SK-N-SH treated with all-trans-retinoic acid at 6 μM for 48 hours (cell line): Measurements from ENCODE around the gene ARSB.
A peak's percentile ranks its signal among the peaks of the same experiment; 100 is the strongest.

Source experiments
- ATAC-seq: fragments of 200-7000 bp; cut with Tn5 transposase; 3 replicates; pipeline ENCODE4 v1.9.1; 2020; ENCODE audit warnings: mild to moderate bottlenecking, moderate library complexity
- ARNTL ChIP-seq: fragments of 450-650 bp; formaldehyde crosslinking; IDR thresholded peaks from 2 replicates; pipeline ENCODE4 v1.5.0; 2020; ENCODE audit warnings: low read depth, mild to moderate bottlenecking, moderate library complexity, borderline replicate concordance
- BACH2 ChIP-seq: fragments of 250-450 bp; sonication (Bioruptor Pico); IDR thresholded peaks from 2 replicates; pipeline ENCODE4 v1.9.0; 2021; ENCODE audit warnings: mild to moderate bottlenecking, borderline replicate concordance
- ESRRG ChIP-seq: fragments of 250-450 bp; sonication (Bioruptor Pico); IDR thresholded peaks from 2 replicates; pipeline ENCODE4 v1.6.1; 2021; ENCODE audit warnings: mild to moderate bottlenecking
- GLIS3 ChIP-seq: fragments of 250-450 bp; sonication (Bioruptor Pico); IDR thresholded peaks from 2 replicates; pipeline ENCODE4 v1.5.0; 2020; ENCODE audit warnings: mild to moderate bottlenecking, moderate library complexity
- ISL1 ChIP-seq: fragments of 250-450 bp; sonication (Bioruptor Pico); IDR thresholded peaks from 2 replicates; pipeline ENCODE4 v2.1.2; 2022; ENCODE audit warnings: mild to moderate bottlenecking, moderate library complexity
- OSR1 ChIP-seq: fragments of 250-450 bp; sonication (Bioruptor Pico); IDR thresholded peaks from 2 replicates; pipeline ENCODE4 v1.8.0; 2022; ENCODE audit warnings: moderate library complexity, mild to moderate bottlenecking, inconsistent platforms
- PPARA ChIP-seq: fragments of 250-450 bp; sonication (Bioruptor Pico); IDR thresholded peaks from 2 replicates; pipeline ENCODE4 v1.5.0; 2020; ENCODE audit warnings: mild to moderate bottlenecking, borderline replicate concordance
- RARB ChIP-seq: fragments of 250-450 bp; sonication (Bioruptor Pico); IDR thresholded peaks from 2 replicates; pipeline ENCODE4 v1.8.0; 2021; ENCODE audit warnings: mild to moderate bottlenecking, moderate library complexity
- SNAI2 ChIP-seq: fragments of 250-450 bp; sonication (Bioruptor Pico); IDR thresholded peaks from 2 replicates; pipeline ENCODE4 v1.5.0; 2020; ENCODE audit warnings: mild to moderate bottlenecking, moderate library complexity
- TCF4 ChIP-seq: fragments of 250-450 bp; sonication (Bioruptor Pico); IDR thresholded peaks from 2 replicates; pipeline ENCODE4 v1.8.0; 2021; ENCODE audit warnings: mild to moderate bottlenecking, moderate library complexity, borderline replicate concordance
- TOX ChIP-seq: fragments of 250-450 bp; sonication (Bioruptor Pico); IDR thresholded peaks from 2 replicates; pipeline ENCODE4 v1.8.0; 2021; ENCODE audit warnings: mild to moderate bottlenecking, moderate library complexity, borderline replicate concordance
- ZC3H10 ChIP-seq: fragments of 250-450 bp; sonication (Bioruptor Pico); IDR thresholded peaks from 2 replicates; pipeline ENCODE4 v1.5.1; 2021; ENCODE audit warnings: mild to moderate bottlenecking, moderate library complexity
- ZFP3 ChIP-seq: fragments of 250-450 bp; sonication (Bioruptor Pico); IDR thresholded peaks from 2 replicates; pipeline ENCODE4 v1.5.0; 2020; ENCODE audit warnings: mild to moderate bottlenecking, moderate library complexity
- ZFP30 ChIP-seq: fragments of 450-650 bp; formaldehyde crosslinking; IDR thresholded peaks from 2 replicates; pipeline ENCODE4 v1.5.0; 2022; ENCODE audit warnings: mild to moderate bottlenecking, moderate library complexity
- ZNF565 ChIP-seq: fragments of 450-650 bp; formaldehyde crosslinking; conservative IDR thresholded peaks from 2 replicates; pipeline ENCODE4 v1.5.0; 2020; ENCODE audit warnings: low read depth, mild to moderate bottlenecking, moderate library complexity
- ZNF70 ChIP-seq: fragments of 450-650 bp; formaldehyde crosslinking; IDR thresholded peaks from 2 replicates; pipeline ENCODE4 v1.5.0; 2020; ENCODE audit warnings: mild to moderate bottlenecking, moderate library complexity
- ZNF8 ChIP-seq: fragments of 450-650 bp; formaldehyde crosslinking; IDR thresholded peaks from 2 replicates; pipeline ENCODE4 v1.5.0; 2020; ENCODE audit warnings: mild to moderate bottlenecking, moderate library complexity
- TF ChIP-seq, protein P1 (sequence below): fragments of 250-450 bp; sonication (Bioruptor Pico); IDR thresholded peaks from 2 replicates; pipeline ENCODE4 v1.5.1; 2020; ENCODE audit warnings: low read depth, mild to moderate bottlenecking, moderate library complexity
- TF ChIP-seq, protein P2 (sequence below): fragments of 250-450 bp; sonication (Bioruptor Pico); IDR thresholded peaks from 2 replicates; pipeline ENCODE4 v1.8.0; 2021; ENCODE audit warnings: low read depth, mild to moderate bottlenecking, moderate library complexity, borderline replicate concordance
- TF ChIP-seq, protein P3 (sequence below): fragments of 250-450 bp; sonication (Bioruptor Pico); IDR thresholded peaks from 2 replicates; pipeline ENCODE4 v1.8.0; 2020; ENCODE audit warnings: mild to moderate bottlenecking, moderate library complexity, borderline replicate concordance
- TF ChIP-seq, protein P4 (sequence below): fragments of 250-450 bp; sonication (Bioruptor Pico); IDR thresholded peaks from 2 replicates; pipeline ENCODE4 v1.5.0; 2020; ENCODE audit warnings: mild to moderate bottlenecking, moderate library complexity
- TF ChIP-seq, protein P5 (sequence below): fragments of 250-450 bp; sonication (Bioruptor Pico); IDR thresholded peaks from 2 replicates; pipeline ENCODE4 v1.5.1; 2021; ENCODE audit warnings: mild to moderate bottlenecking, moderate library complexity

The ARSB gene

DNA sequence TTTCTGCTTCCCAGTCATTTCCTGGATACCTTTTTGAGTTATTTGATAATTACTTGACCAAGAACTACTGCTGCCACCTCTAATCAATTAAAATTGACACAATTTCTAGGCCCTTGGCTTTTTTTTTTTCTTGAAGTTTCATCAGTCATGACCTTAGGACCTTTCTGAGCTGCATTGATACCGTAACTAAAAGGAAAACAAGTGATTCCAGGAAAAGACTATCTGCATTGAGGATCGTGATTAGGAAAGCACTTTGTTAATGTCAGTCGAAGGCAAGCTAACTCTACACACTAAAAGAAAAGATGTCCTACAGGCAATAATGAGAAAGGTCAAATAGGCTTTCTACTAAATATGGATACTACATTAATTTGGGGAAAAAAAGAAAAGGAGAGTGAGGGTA lies 69.9 kb downstream of the ARSB start:
- no peak for ATAC-seq
- TF ChIP-seq ISL1 (CRISPR knock-in tag) = no peak
- TF ChIP-seq, protein P1, sequence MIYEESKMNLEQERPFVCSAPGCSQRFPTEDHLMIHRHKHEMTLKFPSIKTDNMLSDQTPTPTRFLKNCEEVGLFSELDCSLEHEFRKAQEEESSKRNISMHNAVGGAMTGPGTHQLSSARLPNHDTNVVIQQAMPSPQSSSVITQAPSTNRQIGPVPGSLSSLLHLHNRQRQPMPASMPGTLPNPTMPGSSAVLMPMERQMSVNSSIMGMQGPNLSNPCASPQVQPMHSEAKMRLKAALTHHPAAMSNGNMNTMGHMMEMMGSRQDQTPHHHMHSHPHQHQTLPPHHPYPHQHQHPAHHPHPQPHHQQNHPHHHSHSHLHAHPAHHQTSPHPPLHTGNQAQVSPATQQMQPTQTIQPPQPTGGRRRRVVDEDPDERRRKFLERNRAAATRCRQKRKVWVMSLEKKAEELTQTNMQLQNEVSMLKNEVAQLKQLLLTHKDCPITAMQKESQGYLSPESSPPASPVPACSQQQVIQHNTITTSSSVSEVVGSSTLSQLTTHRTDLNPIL = no peak
- no peak for TF ChIP-seq ARNTL (CRISPR knock-in tag)
- TF ChIP-seq ZFP30 = no peak
- TF ChIP-seq, protein P2, sequence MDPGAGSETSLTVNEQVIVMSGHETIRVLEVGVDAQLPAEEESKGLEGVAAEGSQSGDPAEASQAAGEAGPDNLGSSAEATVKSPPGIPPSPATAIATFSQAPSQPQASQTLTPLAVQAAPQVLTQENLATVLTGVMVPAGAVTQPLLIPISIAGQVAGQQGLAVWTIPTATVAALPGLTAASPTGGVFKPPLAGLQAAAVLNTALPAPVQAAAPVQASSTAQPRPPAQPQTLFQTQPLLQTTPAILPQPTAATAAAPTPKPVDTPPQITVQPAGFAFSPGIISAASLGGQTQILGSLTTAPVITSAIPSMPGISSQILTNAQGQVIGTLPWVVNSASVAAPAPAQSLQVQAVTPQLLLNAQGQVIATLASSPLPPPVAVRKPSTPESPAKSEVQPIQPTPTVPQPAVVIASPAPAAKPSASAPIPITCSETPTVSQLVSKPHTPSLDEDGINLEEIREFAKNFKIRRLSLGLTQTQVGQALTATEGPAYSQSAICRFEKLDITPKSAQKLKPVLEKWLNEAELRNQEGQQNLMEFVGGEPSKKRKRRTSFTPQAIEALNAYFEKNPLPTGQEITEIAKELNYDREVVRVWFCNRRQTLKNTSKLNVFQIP (CRISPR knock-in tag) = no peak
- no peak for TF ChIP-seq ZFP3 (CRISPR knock-in tag)
- TF ChIP-seq ZNF565 (CRISPR knock-in tag) = no peak
- TF ChIP-seq GLIS3 = no peak
- no peak for TF ChIP-seq TCF4 (CRISPR knock-in tag)
- TF ChIP-seq PPARA = no peak
- TF ChIP-seq ZNF8 = no peak
- no peak for TF ChIP-seq ZNF70 (CRISPR knock-in tag)

DNA sequence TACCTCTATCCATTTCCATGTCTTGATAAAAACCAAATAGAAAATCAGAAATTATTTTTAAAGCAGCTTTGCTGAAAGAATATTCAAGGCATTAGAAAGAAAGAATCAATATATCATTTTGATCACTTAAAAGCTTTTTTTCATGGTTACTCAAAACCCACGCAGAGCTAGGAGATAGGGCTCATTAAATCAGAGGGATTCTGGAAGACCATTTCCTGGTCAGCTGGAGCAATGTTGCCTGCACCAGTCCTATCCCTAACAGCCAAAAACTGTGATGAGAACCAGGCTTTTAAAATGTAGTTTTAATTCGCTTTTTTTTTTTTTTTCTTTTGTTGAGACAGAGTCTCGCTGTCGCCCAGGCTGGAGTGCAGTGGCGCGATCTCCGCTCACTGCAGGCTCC lies 72.3 kb downstream of the ARSB start:
- no peak for ATAC-seq
- TF ChIP-seq OSR1 = no peak
- no peak for TF ChIP-seq GLIS3
- TF ChIP-seq, protein P3, sequence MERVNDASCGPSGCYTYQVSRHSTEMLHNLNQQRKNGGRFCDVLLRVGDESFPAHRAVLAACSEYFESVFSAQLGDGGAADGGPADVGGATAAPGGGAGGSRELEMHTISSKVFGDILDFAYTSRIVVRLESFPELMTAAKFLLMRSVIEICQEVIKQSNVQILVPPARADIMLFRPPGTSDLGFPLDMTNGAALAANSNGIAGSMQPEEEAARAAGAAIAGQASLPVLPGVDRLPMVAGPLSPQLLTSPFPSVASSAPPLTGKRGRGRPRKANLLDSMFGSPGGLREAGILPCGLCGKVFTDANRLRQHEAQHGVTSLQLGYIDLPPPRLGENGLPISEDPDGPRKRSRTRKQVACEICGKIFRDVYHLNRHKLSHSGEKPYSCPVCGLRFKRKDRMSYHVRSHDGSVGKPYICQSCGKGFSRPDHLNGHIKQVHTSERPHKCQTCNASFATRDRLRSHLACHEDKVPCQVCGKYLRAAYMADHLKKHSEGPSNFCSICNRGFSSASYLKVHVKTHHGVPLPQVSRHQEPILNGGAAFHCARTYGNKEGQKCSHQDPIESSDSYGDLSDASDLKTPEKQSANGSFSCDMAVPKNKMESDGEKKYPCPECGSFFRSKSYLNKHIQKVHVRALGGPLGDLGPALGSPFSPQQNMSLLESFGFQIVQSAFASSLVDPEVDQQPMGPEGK (CRISPR knock-in tag) = no peak
- no peak for TF ChIP-seq ZFP30
- TF ChIP-seq PPARA = no peak
- TF ChIP-seq TOX (CRISPR knock-in tag) = no peak
- no peak for TF ChIP-seq ZC3H10
- no peak for TF ChIP-seq ISL1 (CRISPR knock-in tag)
- TF ChIP-seq, protein P4, sequence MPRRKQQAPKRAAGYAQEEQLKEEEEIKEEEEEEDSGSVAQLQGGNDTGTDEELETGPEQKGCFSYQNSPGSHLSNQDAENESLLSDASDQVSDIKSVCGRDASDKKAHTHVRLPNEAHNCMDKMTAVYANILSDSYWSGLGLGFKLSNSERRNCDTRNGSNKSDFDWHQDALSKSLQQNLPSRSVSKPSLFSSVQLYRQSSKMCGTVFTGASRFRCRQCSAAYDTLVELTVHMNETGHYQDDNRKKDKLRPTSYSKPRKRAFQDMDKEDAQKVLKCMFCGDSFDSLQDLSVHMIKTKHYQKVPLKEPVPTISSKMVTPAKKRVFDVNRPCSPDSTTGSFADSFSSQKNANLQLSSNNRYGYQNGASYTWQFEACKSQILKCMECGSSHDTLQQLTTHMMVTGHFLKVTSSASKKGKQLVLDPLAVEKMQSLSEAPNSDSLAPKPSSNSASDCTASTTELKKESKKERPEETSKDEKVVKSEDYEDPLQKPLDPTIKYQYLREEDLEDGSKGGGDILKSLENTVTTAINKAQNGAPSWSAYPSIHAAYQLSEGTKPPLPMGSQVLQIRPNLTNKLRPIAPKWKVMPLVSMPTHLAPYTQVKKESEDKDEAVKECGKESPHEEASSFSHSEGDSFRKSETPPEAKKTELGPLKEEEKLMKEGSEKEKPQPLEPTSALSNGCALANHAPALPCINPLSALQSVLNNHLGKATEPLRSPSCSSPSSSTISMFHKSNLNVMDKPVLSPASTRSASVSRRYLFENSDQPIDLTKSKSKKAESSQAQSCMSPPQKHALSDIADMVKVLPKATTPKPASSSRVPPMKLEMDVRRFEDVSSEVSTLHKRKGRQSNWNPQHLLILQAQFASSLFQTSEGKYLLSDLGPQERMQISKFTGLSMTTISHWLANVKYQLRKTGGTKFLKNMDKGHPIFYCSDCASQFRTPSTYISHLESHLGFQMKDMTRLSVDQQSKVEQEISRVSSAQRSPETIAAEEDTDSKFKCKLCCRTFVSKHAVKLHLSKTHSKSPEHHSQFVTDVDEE (CRISPR knock-in tag) = no peak
- no peak for TF ChIP-seq ARNTL (CRISPR knock-in tag)
- TF ChIP-seq BACH2 (CRISPR knock-in tag) = no peak
- TF ChIP-seq ZFP3 (CRISPR knock-in tag) = no peak
- no peak for TF ChIP-seq TCF4 (CRISPR knock-in tag)
- TF ChIP-seq ESRRG (CRISPR knock-in tag) = no peak
- TF ChIP-seq SNAI2 (CRISPR knock-in tag) = no peak
- TF ChIP-seq, protein P5, sequence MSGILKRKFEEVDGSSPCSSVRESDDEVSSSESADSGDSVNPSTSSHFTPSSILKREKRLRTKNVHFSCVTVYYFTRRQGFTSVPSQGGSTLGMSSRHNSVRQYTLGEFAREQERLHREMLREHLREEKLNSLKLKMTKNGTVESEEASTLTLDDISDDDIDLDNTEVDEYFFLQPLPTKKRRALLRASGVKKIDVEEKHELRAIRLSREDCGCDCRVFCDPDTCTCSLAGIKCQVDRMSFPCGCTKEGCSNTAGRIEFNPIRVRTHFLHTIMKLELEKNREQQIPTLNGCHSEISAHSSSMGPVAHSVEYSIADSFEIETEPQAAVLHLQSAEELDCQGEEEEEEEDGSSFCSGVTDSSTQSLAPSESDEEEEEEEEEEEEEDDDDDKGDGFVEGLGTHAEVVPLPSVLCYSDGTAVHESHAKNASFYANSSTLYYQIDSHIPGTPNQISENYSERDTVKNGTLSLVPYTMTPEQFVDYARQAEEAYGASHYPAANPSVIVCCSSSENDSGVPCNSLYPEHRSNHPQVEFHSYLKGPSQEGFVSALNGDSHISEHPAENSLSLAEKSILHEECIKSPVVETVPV (CRISPR knock-in tag) = no peak
- no peak for TF ChIP-seq RARB
- no peak for TF ChIP-seq ZNF8
- no peak for TF ChIP-seq ZNF70 (CRISPR knock-in tag)

DNA sequence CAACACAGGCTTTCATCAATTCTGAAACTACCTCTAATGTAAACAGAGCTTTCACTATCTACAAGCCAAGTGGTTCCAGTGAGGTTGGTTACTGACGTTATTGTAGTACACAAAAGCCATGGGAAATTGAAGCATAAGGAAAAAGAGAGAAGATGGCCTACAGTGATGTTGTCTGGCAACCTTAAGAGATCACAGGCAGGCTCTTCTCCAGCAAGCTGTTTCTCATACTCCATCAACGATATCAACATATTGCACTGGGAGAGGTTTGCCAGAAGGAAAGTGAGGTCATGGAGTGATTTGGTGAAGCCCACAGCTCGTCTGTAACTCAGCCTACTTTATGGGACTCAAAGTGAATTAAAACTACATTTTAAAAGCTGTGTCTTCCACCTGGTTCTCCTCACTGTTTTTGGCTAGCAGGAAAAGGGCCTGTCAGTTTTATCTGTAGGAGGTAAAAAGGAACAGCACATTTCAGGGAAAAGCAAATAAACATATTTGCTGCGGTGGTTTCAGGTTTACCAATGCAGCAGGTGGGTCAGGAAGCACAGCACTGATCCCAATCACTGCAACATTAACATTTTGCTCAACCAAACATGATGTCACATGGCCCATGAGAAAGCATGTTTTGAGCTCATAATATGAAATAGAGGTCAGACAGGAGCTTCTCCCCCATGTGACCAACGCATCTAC lies 72.9 kb downstream of the ARSB start:
- no peak for ATAC-seq
- TF ChIP-seq TOX (CRISPR knock-in tag) (no peak), SNAI2 (CRISPR knock-in tag) (peak; percentile 83; the same call in 1 of the 2 replicates), TCF4 (CRISPR knock-in tag) (peak; percentile 81), PPARA (no peak; the same call in 1 of the 2 replicates), GLIS3 (no peak), ZFP30 (no peak), ZNF565 (CRISPR knock-in tag) (no peak; the same call in 1 of the 2 replicates), ESRRG (CRISPR knock-in tag) (no peak), BACH2 (CRISPR knock-in tag) (no peak), ZNF8 (no peak)
- TF ChIP-seq, protein P4 (CRISPR knock-in tag) = peak; percentile 46; the same call in 1 of the 2 replicates
- TF ChIP-seq, protein P2 (CRISPR knock-in tag) = no peak
